Renal pelvis (tissue), 4 donors: Measurements from ENCODE around the gene XXYLT1. TPM values are rescaled to one million over a fixed set of nuclear protein-coding genes. Genes with fewer than 3 reads are reported as not detected.
A peak's percentile ranks its signal among the peaks of the same experiment; 100 is the strongest.

Source experiments
- DNase-seq: peaks from one replicate; pipeline ENCODE4 v3.0.0-alpha.2; 2013
- polyA plus RNA-seq, 3 donors: library from polyadenylated mRNA; unstranded; fragments of 120-200 nt; gene quantifications; one replicate each; pipeline ENCODE4 v1.2.1, GENCODE V29; 2013; ENCODE audit not compliant: insufficient read length in 3 of 3

The XXYLT1 gene
- polyA plus RNA-seq, 3 donors = 28.7 to 32.7 (median 29.6) TPM

GRCh38 chr3:195172896-195173295, 98.1 kb downstream of the XXYLT1 start:
- no peak for DNase-seq

GRCh38 chr3:195172039-195172684, 98.8 kb downstream of the XXYLT1 start:
- no peak for DNase-seq

GRCh38 chr3:195171093-195171873, 99.7 kb downstream of the XXYLT1 start:
- DNase-seq = no peak

GRCh38 chr3:195170496-195170895, 100.5 kb downstream of the XXYLT1 start:
- DNase-seq = no peak

GRCh38 chr3:195169011-195169649, 101.8 kb downstream of the XXYLT1 start:
- no peak for DNase-seq

- DNase-seq = no peak
Observed at GRCh38 chr3:195168009-195168762, 102.8 kb downstream of the XXYLT1 start.

- no peak for DNase-seq
Observed at GRCh38 chr3:195165790-195166189, 105.2 kb downstream of the XXYLT1 start.

GRCh38 chr3:195165265-195165609, 105.7 kb downstream of the XXYLT1 start:
- DNase-seq = no peak

GRCh38 chr3:195164573-195165264, 106.2 kb downstream of the XXYLT1 start:
- no peak for DNase-seq

GRCh38 chr3:195163719-195164572, 107.0 kb downstream of the XXYLT1 start:
- DNase-seq = no peak

- no peak for DNase-seq
Observed at GRCh38 chr3:195162816-195163215, 108.1 kb downstream of the XXYLT1 start.

- DNase-seq = peak; percentile 73
Observed at GRCh38 chr3:195162033-195162669, 108.8 kb downstream of the XXYLT1 start.

GRCh38 chr3:195160908-195161434, 110.0 kb downstream of the XXYLT1 start:
- DNase-seq = no peak

GRCh38 chr3:195160257-195160898, 110.6 kb downstream of the XXYLT1 start:
- no peak for DNase-seq

- no peak for DNase-seq
Observed at GRCh38 chr3:195159814-195160165, 111.2 kb downstream of the XXYLT1 start.

GRCh38 chr3:195159117-195159813, 111.7 kb downstream of the XXYLT1 start:
- DNase-seq = no peak

- DNase-seq = no peak
Observed at GRCh38 chr3:195156286-195156890, 114.6 kb downstream of the XXYLT1 start.

GRCh38 chr3:195155570-195156241, 115.3 kb downstream of the XXYLT1 start:
- DNase-seq = no peak
